GM12801 (cell line): Measurements from ENCODE around the gene ANKRD6.

Experiments used
- TF ChIP-seq, protein P1 (sequence below): IDR thresholded peaks from one replicate; pipeline ENCODE4 v1.5.1; 2011; ENCODE audit warnings: control low read depth; ENCODE audit not compliant: insufficient read length; ENCODE audit errors: extremely low read depth

ANKRD6 gene

DNA sequence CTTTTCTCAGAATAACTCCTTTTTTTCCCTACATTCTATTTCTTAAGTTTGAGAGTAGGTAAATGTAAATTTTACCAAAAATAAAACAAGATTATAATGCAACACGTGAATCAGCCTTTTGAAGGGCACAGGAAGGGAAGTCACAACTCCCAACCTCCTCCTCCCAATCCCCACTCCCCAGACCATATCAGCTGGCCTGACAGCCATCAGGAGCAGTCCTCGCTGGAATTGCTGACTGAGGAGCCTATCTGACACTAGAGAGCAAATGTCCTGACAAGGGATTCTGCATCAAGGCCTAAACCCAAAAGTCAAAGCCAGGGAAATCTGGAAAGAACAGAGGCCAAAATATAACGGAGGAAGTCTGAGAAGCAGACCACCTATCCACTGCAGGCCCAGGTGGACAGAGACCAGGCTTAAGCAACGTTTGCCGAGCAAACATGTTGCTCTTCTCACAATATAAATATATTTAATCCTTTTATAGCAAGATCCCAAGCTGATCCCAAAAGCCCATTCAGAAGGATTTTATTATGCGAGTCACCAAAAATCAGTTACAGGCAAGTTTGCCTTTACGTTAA is 23.4 kb upstream of the ANKRD6 start:
- TF ChIP-seq, protein P1, sequence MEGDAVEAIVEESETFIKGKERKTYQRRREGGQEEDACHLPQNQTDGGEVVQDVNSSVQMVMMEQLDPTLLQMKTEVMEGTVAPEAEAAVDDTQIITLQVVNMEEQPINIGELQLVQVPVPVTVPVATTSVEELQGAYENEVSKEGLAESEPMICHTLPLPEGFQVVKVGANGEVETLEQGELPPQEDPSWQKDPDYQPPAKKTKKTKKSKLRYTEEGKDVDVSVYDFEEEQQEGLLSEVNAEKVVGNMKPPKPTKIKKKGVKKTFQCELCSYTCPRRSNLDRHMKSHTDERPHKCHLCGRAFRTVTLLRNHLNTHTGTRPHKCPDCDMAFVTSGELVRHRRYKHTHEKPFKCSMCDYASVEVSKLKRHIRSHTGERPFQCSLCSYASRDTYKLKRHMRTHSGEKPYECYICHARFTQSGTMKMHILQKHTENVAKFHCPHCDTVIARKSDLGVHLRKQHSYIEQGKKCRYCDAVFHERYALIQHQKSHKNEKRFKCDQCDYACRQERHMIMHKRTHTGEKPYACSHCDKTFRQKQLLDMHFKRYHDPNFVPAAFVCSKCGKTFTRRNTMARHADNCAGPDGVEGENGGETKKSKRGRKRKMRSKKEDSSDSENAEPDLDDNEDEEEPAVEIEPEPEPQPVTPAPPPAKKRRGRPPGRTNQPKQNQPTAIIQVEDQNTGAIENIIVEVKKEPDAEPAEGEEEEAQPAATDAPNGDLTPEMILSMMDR = no peak

DNA sequence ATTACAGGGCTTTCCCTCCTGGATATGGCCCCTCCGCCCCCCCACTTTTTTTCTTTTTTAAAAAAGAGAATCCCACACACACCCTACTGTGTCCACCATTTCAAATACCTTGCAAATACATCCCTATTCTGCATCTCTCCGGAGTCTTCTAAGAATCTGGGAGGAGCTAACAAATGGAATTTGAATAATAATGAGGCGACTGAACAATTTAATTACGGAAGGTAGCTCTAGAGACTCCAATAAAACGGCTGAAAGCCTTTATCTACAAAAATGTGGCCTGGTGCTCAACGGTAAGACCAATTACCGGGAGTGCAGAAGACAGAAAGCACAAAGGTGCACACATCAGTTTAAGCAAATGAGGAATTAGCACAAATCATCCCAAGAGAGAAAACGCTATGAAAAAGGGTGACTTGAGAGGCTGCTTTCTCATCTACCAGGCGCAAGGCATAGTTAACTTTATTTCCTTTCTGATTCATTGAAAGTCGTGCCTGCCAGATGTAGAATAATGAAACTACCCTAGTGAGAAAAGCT is 22.7 kb upstream of the ANKRD6 start:
- TF ChIP-seq, protein P1 = no peak

DNA sequence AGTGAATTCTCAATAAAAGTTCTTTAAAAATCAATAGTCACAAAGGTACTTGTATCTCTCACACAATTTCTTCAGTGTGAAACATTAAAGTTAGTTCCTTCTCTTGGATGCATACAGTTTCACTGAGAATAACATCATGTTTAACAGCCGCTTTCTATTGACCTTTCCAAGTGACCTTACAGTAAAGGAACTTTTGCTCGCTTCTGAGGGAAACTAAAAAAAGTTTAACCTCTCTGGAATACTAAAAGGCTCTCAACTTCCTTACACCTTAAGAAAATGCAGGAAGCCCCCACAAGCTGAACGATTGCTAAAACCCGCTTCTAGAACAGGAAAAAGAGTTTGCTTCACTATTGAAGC is 22.2 kb upstream of the ANKRD6 start:
- TF ChIP-seq, protein P1 = no peak

GRCh38 chr6:89411145-89412070 is 21.5 kb upstream of the ANKRD6 start:
- TF ChIP-seq, protein P1 = no peak

- TF ChIP-seq, protein P1 = no peak
Observed at GRCh38 chr6:89412071-89413005, 20.6 kb upstream of the ANKRD6 start, which contains the start of gene RRAGD. TSS of gene RRAGD (minus strand) at chr6:89412273. CDS start at chr6:89411993, 280 bp downstream.

GRCh38 chr6:89413006-89413400 is 19.9 kb upstream of the ANKRD6 start:
- TF ChIP-seq, protein P1 = no peak
